HG02885 (cell line): ENCODE data around the gene RSKR.
A peak's percentile ranks its signal among the peaks of the same experiment; 100 is the strongest.
"Not testable (repeated sequence)": the region's sequence is repeated elsewhere in the genome, so short reads cannot be mapped to it uniquely, and the experiment has no call there.

ENCODE experiments used
- ATAC-seq: cut with Tn5 transposase; IDR thresholded peaks from one replicate; pipeline ENCODE4 v1.9.1; 2021; ENCODE audit warnings: mild to moderate bottlenecking; ENCODE audit not compliant: unreplicated experiment, poor library complexity

RSKR gene

DNA sequence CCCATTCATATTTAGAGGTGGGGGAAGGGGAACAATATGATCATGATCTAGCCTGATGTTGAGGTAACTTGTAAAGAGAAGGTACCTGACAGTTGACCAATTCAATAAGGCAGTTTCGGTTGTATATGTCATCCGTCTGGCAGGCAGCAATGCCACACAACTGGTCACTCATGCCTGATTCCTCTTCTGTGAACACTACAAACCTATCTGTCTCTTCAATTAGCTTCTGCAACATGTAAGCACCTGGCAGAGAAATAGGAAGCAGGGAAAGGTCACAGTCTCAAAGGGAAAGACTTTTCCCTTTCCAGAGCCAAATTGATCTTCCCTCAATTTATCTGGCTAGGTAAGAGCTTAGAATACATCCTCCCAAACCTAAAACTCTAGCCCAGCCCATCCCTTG, 10.2 kb upstream of the RSKR start:
- no peak for ATAC-seq

DNA sequence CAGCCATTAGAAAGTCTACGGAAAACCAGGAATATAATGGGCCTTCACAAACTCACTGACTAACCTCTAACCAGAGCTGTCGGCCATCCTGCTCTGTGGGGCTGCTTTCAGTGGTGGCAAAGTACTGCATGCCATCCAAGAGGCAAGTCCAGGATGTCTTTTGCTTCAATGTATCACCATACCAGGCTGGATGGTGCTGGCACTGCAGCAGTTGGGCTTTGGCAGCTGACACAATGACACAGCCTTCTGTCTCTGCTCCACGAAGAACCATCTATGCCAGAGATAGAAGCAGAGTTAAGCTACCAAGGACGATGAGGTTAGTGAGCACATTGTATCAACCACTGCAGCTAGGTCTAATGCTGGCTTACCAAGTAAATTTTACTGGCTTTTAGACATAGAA, 9.7 kb upstream of the RSKR start:
- no peak for ATAC-seq

DNA sequence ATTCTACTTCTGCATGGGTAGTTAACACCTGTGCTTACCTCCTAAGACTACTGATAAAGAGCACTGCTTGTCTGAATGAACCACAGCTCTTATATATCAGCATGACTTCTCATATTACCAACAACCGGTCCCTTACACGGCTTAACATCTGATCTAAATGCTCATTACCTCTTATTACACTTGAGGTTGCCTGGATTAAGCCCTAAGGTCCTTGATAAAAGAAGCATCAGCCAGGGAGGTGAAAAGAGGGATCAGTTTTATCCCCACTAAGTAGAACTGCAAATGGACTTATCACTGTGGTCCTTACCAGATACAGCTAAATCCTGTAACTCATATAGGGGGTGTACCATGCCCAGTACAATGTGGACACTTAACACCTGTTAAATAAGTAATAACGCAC, 8.2 kb upstream of the RSKR start:
- no peak for ATAC-seq

DNA sequence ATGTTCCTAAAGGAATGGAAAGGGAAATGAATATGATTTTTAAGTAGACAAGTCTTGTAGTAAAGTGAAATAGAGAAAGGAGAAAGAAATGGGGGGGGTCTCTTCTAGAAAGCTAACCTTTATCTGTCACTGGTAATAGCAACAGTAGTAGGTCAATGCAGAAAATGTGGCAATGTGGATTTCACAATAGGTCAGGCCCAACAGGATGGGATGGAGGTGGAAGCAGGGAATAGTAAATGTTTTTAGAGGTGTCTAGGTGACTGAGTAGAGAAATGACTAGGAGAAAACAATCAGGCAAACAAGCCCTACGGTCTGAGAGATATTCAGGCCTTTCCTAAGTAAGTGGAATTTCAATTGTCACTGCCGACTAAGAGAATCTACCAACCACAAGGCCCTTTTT, 6.0 kb upstream of the RSKR start:
- ATAC-seq, result no peak

DNA sequence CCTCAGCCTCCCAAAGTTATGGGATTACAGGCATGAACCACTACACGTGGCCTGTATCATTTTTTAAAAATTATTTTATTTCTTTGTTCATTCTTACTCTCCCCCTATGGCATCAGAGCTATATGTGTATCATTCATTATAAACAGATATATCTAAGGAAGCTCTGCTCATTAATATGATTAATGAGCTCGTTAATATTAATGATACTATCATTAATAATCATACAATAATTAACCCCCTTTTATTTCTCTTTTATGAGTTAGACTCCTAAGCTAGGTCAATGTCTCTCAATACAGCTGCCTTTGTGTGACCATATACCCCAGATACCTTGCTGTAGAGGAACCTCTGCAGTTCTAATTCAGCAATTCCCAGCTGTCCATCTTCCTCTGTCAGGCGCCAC, 4.5 kb upstream of the RSKR start:
- no peak for ATAC-seq

DNA sequence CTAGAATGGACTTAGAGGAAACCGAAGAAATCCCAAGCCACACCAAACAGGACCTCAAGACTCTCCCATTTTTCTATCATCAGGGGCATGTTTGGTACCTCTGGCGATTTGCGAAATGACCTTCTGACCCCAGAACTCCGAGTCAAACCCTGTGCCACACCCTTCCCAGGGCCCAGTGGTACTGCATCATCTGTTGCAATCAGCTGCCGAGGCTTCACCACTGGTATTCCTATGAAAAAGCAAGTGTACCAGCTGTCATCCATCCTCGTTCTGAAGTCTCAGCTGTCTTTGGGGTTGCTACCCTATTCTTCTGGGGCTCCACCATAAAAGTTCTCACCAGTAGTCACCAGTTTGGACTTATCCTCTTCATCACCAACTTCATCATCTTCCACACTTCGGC, 2.3 kb upstream of the RSKR start:
- no peak for ATAC-seq

DNA sequence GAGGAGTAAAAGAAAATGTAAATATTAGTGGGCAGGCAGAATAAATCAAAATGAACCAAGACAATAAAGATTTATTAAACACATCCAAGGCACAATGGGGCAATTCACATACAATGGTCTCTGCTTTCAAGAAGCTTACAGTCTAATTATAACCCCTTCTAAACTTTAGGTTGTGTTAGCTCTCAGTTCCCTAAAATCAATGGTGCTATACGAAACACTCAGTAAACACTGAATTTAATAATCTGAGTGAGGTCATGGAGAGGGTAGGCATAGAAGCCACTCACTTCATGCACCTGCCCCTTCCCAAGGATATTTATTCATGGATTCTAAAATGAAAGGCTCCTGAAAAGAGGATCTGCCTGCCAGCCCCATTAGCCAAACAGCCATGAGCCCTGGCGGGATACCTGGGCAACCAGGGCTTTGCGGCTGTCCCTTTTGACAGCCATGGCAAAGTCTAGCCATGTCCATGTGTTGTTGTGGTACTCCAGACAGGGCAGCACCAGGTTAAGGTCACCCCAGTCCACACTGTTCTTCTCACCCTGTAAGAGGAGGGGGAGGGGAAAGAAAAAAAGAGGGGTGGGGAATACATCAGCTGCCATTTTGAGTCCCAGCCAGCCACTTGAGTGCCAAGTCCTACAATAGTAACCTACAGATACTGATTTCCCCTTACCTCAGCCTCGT, 1.4 kb upstream of the RSKR start:
- no peak for ATAC-seq

DNA sequence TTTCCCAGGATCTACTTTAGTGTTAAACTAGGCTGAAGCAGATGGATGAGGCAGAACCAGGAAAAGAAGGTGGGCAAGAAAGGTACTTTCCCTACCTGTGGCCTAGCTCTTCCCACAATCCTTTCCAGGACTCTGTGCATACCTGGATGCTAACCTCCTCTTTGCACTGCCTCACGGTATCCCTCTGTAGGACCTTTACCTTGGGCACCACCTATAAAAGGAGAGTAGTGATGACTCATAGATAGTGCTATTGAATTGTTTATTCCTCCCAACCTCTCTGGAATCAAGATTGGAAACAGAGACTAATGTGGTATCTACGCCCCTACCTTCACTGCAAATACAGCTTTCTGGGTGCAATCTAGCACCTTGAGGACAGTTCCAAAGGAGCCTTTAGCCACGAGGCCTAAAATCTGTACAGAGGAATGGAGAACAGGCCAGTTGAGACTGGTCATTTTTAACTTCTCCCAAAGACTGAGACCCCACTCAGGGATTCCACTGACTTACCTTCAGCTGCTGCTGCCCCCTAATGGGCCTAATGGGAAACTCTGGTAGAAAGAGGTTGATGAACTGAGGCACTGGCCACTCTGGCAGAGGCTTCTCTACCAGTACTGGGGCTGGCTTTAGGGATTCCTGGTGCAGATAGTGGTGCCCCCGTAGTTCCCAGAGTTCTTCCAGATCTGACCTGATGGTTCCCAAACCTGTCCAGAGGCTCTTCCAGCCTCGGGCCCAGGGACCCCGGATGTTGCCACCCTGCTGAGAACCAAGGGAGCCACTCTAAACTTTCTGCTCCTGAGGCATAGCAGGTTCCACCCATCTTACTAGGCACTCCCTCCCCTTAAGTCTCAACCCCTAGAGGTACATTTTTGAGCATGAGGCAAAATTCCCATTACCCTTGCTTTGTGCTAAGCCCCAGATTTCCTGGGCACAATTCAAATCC, 781 bp downstream of the RSKR start:
- no peak for ATAC-seq

DNA sequence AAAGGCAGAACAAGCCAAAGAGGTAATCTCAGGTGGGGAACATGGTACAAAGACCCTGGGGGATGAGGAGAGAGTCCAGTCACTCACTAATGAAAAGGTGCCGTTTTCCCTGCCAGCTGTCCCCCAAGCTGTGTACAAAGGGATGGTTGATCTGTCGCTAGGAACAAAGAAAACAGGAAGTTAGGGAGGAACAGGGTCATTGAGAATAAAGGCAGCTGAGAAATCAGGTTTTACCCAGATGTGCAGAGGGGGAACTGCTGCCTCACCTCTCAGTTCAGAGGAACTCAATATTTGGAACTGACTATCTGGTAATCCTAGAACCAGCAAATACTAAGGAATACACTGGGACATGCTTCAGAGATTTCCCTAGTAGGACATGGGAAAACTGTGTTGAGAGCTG, 1.5 kb downstream of the RSKR start:
- ATAC-seq, result no peak

DNA sequence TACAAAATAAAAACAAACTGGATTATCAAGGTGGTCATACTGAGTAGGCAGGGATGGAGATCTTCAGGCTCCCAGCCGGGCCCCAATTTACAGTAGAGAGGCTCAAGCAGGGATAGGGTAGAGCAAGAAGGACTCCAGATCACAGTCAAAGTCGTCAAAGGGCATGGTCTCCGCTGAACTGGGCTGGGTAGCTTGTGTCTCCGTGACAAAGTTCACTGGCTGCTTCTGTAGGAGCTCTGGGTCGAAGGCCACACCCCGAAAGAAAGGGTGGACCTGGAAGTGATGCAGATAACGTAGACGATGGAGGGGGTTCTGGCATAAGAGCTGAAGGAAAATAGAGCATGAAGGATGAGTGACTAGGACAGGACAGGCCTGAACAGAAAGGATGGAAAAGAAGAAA, 3.6 kb downstream of the RSKR start:
- no peak for ATAC-seq

DNA sequence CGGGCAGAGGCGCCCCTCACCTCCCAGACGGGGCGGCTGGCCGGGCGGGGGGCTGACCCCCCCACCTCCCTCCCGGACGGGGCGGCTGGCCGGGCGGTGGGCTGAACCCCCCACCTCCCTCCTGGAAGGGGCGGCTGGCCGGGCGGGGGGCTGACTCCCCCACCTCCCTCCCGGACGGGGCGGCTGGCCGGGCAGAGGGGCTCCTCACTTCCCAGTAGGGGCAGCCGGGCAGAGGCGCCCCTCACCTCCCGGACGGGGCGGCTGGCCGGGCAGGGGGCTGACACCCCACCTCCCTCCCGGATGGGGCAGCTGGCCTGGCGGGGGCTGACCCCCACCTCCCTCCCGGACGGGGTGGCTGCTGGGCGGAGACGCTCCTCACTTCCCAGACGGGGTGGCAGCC, 10.0 kb downstream of the RSKR start:
- not testable (repeated sequence) for ATAC-seq

DNA sequence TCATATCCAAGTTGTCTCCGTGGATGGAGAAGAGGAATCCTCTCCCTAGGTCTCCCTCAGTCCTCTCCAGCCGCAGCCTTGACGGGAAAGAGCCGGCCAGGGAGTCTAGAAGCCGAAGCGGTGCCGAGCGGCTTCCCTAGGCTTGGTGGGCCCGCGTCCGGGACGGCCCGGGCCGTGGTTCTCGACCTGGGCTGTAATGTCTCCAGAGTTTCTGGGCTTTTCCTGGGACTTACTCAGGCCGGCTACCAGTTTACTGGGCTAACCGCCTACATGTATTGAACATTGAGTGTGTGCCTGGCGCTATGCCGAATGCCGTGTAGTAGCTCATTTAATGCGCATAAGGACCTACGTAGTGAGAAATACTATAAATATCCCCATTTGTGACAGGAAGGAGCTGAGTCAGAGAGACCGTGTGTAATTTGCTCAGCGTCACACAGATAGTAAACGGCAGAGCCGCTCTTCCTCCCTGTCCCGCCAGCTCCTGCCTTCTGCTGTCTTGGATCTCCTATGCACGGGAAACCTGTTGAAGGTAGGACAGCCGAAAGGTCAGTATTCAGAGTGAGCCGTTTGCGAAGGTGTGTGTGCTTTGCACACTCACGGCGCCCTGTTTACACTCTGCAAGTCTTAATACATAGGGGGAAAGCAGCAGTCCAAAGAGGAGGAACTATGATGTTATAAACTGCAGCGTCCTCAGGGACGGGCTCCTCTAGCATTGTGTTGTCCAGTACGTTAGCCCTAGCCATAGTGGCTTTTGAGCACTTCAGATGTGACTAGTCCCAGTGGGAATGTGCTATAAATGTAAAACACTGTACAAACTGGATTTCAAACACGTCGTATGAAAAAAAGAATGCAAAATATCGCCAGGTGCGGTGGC, 14.4 kb downstream of the RSKR start:
- ATAC-seq, result peak; percentile 49

DNA sequence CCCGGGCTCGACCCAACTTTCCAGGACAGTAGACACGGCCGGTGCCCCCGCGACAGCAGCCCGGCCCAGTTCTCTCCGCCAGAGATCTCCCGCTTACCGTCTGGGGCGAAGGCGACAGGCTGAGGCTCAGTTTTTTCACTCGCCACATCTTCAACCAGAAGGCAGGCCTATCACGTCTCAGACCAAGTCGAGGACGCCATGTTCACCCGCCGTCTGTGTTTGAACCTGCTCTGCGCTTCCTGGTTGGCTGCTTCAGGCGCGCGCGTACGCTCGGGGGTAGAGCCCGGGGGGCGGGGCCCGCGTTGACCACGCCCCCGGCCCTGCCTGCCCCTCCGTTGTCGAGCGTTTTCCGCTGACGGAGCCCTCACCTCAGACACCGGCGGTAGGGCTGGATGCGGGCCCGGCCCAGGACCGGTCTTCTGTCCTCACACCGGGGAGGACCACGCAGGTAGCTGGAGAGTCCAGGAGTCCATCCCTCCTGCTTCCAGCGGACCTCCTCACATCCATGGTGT, 15.1 kb downstream of the RSKR start, which contains the start of gene SPAG5:
Gene SPAG5 (minus strand): TSS at position 227 of the 512 bp plus-strand sequence. CDS start 79 bp downstream, at position 148.
- peak; percentile 84 for ATAC-seq

DNA sequence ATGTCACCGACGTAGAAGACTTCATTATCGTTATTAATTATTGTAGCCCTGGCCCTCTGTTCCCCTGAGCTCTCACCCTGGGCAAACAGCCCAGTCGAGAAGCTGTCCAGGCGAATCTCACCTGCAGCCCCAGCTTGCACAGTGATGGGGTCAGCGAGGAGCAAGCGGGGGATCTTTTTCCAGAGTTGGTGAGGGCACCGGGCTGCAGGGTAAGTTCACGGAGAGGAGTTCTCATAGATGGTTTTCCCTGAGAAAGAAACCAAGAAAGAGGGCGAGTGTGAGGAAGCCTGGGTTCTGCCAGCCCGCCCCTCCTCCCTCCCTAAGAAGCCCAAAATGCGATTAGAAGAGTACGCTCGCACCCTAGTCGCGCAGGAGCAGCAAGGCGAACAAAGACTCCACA, 15.6 kb downstream of the RSKR start:
- ATAC-seq, result no peak

DNA sequence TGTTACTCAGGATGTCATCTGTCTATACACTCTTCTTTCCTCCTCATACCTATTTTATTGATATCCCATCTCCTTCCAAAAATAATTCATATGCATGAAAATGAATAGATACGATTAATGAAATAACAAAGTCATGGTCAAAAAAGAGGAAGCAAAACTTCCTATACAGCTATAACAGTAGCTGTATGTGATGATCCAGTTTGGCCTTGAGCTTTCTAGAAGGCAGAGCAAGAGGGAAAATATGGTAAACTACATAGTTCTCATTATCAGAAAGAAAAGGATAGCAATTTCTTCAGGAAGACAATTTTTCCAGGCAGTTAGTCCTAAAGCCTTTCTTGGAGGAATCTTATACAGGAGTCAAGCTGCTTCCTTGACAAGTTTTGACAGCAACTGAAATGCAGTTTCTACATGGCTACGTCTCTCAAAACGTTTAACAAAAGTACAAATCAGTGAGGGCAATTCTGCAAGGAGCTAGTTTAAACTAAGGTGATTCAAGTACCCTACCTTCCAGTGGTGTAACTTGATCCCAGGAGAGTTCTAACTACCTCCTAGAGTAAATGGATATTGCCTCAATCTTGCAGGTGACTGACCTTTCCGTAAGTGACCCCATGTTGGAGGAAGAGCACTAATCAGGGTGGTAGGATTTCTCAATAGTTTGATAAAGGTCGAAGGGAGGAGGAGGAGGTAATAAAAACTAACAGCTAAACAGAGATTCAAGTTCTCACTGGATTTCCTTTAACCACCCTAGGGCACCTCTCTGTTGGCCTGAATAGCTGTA, 16.2 kb downstream of the RSKR start:
- no peak for ATAC-seq

DNA sequence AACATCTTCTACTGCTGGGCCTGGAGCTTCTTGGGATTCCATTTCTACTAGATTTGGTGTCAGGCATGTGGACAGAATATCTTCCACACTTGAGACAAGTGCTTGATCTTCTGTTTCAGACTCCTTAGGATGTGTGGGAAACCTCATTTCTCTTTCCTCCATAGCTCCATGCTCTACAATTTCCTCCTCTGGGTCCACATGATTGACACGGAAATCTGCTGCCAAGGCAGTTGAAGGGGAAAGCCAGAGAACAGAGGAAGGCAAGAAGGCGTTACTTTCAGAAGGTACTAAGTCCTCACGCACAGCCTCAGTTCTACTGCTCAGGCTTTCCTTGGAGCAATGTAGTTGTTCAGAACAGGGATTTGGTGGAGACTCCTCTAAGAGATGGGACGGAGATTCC, 21.7 kb downstream of the RSKR start:
- no peak for ATAC-seq

DNA sequence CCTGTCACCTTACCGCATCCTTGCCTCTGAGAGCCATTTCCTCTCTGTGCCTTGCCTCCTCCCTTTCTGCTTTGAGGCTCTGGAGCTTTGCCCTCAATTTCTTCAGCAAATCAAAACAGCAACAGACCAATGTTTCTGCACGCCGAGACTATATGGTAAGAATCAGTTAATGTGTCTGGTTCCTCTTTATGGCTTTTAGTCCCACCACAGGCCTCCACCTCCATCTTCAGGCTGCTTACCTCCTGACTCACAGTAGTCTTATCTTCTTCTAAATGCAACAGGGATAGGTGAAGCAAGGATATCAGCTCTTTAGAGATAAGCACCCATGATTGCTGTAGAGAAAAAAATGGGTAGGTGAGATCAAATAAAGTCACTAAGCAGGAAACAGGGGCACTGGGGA, 28.1 kb downstream of the RSKR start:
- no peak for ATAC-seq

DNA sequence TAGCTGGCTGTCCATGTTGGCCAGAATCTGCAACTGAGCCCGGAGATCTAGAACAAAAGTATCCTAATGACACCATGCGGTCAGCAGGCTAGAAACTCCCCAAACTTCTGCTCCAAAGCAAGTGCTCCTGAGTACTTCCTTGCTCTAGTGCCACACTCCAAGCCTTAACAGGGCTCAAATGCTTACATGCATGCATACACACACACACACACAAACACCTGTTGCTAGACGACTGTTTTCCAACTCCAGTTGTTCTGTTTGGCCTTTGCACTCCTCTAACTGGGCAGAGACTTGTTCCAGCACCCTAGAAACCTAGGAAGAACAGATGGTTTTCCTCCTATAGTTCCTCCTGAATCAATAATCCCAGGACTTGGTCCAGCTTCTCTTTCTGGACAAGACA, 29.6 kb downstream of the RSKR start:
- ATAC-seq, result no peak

DNA sequence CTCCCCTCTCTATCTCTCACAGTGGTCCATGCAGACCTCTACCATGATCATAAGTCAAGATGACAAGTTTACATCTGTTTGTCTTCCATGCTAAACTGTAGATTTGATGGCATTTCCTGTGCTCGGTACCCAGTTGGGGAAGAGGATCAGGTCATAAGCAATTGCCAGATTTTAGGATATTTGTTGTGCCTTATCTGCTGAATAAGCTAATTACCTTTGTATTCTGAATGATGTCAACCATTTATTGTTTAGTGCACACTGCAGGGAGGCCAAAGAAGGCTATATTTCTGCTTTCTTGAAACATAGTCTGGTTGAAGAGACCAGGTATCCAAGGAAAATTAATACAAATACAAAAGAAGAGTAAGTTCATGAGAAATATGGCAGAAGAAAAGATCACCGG, 31.5 kb downstream of the RSKR start:
- no peak for ATAC-seq

DNA sequence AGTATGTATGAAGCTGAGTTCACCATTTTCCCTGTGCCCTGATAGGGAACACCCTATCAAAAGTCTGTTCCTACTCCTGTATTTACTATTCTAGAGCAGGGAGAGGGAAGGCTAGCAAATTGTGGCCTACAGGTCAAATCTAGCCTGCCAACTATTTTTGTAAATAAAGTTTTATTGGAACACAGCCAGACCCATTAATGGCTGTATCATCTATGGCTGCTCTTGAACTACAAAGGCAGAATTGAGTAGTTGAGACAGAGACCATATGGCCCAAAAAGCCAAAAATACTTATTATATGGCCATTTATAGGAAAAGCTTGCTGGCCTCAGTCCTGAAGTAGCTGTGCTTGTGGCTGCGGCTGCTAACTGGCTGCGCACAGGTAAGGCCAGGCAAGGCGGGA, 33.0 kb downstream of the RSKR start:
- ATAC-seq, result no peak
